ENCODE measurements around the gene RAB3IL1.

DNA sequence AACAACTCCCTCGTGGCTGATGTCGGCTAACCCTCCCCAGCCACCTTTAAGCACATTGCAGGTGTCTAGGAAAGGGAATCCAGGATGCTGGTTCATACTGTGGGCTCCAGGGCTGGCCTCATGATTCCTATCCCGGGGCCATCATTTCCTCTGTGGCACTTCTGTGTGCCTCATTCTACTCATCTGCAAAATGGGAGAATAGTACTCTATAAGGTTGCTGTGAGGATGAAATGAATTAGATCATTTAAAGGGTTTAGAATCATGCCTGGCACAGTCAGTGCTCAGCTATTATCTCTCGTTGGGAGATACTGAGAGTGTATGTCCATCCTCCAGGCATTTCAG, 21.7 kb downstream of the RAB3IL1 start:
- TF ChIP-seq, protein P1, sequence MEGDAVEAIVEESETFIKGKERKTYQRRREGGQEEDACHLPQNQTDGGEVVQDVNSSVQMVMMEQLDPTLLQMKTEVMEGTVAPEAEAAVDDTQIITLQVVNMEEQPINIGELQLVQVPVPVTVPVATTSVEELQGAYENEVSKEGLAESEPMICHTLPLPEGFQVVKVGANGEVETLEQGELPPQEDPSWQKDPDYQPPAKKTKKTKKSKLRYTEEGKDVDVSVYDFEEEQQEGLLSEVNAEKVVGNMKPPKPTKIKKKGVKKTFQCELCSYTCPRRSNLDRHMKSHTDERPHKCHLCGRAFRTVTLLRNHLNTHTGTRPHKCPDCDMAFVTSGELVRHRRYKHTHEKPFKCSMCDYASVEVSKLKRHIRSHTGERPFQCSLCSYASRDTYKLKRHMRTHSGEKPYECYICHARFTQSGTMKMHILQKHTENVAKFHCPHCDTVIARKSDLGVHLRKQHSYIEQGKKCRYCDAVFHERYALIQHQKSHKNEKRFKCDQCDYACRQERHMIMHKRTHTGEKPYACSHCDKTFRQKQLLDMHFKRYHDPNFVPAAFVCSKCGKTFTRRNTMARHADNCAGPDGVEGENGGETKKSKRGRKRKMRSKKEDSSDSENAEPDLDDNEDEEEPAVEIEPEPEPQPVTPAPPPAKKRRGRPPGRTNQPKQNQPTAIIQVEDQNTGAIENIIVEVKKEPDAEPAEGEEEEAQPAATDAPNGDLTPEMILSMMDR (IDR thresholded peaks at IDR 0.05) = no peak
- no peak for TF ChIP-seq POLR2AphosphoS5 (IDR thresholded peaks at IDR 0.05)
- no peak for TF ChIP-seq POLR2A (IDR thresholded peaks at IDR 0.05)
